ENCODE data around the gene SSPN.

DNA sequence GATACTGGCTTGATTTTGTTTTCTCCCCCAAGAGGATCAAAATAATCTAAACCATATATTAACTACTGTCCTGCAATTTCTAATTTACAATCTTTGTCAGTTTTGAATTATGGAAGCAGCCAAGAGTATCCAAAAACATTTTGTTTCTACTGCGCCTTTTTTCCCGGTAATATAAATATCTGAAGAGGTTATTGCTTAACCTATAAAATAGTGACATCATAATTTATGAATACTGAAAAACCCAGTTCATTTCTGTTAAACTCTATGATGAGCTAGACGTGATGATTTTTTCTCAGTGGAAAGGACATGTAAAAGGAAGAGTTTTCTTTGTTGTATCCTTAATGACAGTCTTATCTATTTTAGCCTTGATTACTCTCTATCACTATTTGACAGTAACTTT lies 3.2 kb upstream of the SSPN start:
- TF ChIP-seq ATF2 (CRISPR knock-in tag; IDR thresholded peaks at IDR 0.05) (no peak), EGR1 (conservative IDR thresholded peaks at IDR 0.05) (no peak)

All from K562 (cell line).